Neural progenitor cell (in vitro differentiated cells): Measurements from ENCODE around the gene SPART. TPM values are rescaled to one million over a fixed set of nuclear protein-coding genes. Genes with fewer than 3 reads are reported as not detected.

Experiments
- DNase-seq: peaks from one replicate; pipeline ENCODE4 v3.0.0-alpha.2; 2016; ENCODE audit warnings: low spot score
- H2AFZ ChIP-seq: fragments of 200-600 bp; sonication (generic); replicated peaks from 2 replicates; pipeline ENCODE4 v1.6.1; 2016; ENCODE audit warnings: antibody characterized with exemption
- H3F3A ChIP-seq: fragments of 200-600 bp; sonication (generic); 2 replicates; pipeline ENCODE4 v1.6.1; 2016; ENCODE audit warnings: antibody characterized with exemption, low read depth
- H3K27ac ChIP-seq: fragments of 200-600 bp; sonication (generic); 2 replicates; pipeline ENCODE4 v1.5.1; 2016; ENCODE audit warnings: mild to moderate bottlenecking
- H3K27me3 ChIP-seq: fragments of 200-600 bp; sonication (generic); 2 replicates; pipeline ENCODE4 v1.6.1; 2016; ENCODE audit warnings: mild to moderate bottlenecking, moderate library complexity
- H3K36me3 ChIP-seq: fragments of 200-600 bp; sonication (generic); 2 replicates; pipeline ENCODE4 v1.5.1; 2016
- H3K4me1 ChIP-seq: fragments of 200-600 bp; sonication (generic); 2 replicates; pipeline ENCODE4 v1.6.1; 2016; ENCODE audit warnings: mixed run types
- H3K4me2 ChIP-seq: fragments of 200-600 bp; sonication (generic); 2 replicates; pipeline ENCODE4 v1.6.1; 2016
- H3K4me3 ChIP-seq: fragments of 200-600 bp; sonication (generic); 2 replicates; pipeline ENCODE4 v1.5.1; 2016
- H3K79me2 ChIP-seq: fragments of 200-600 bp; sonication (generic); 2 replicates; pipeline ENCODE4 v1.6.1; 2016; ENCODE audit warnings: low read depth
- H3K9ac ChIP-seq: fragments of 200-600 bp; sonication (generic); 2 replicates; pipeline ENCODE4 v1.6.1; 2016
- H3K9me3 ChIP-seq: fragments of 200-600 bp; sonication (generic); 2 replicates; pipeline ENCODE4 v1.5.1; 2016; ENCODE audit warnings: low read depth
- H4K20me1 ChIP-seq: fragments of 200-600 bp; sonication (generic); 2 replicates; pipeline ENCODE4 v1.6.1; 2016; ENCODE audit warnings: low read depth
- H3K27ac Mint-ChIP-seq: 3 replicates; pipeline ENCODE4 v1.8.0; 2021; ENCODE audit warnings: mixed read lengths
- H3K27me3 Mint-ChIP-seq: 2 replicates; pipeline ENCODE4 v1.8.0; 2022; ENCODE audit warnings: low read depth, mild to moderate bottlenecking, inconsistent platforms, moderate library complexity, mixed read lengths; ENCODE audit not compliant: insufficient read depth
- H3K36me3 Mint-ChIP-seq: 3 replicates; pipeline ENCODE4 v1.8.0; 2021; ENCODE audit warnings: mixed read lengths
- H3K4me1 Mint-ChIP-seq: 3 replicates; pipeline ENCODE4 v1.8.0; 2021; ENCODE audit warnings: mixed read lengths
- H3K4me3 Mint-ChIP-seq: 3 replicates; pipeline ENCODE4 v1.8.0; 2021; ENCODE audit warnings: mild to moderate bottlenecking, moderate library complexity, mixed read lengths
- H3K9me3 Mint-ChIP-seq: 3 replicates; pipeline ENCODE4 v1.8.0; 2020; ENCODE audit warnings: mixed read lengths
- CTCF ChIP-seq: fragments of 200-600 bp; sonication (generic); IDR thresholded peaks from 2 replicates; pipeline ENCODE4 v1.5.1; 2017; ENCODE audit warnings: antibody characterized with exemption, mild to moderate bottlenecking
- EZH2 ChIP-seq: fragments of 200-600 bp; sonication (generic); IDR thresholded peaks from 2 replicates; pipeline ENCODE4 v1.6.1; 2017; ENCODE audit warnings: antibody characterized with exemption, mild to moderate bottlenecking, moderate library complexity
- EZH2phosphoT487 ChIP-seq: fragments of 200-600 bp; sonication (generic); IDR thresholded peaks from 2 replicates; pipeline ENCODE4 v1.6.1; 2017; ENCODE audit warnings: antibody characterized with exemption
- total RNA-seq: library from RNA; depleted of rRNA; stranded (reverse); fragments of >200 nt; gene quantifications from 2 replicates; pipeline ENCODE4 v1.2.3, GENCODE V29; 2015; ENCODE audit warnings: low replicate concordance

SPART gene
- total RNA-seq, 1 donor from 2014 or later, result 70.9 TPM

- no peak overlapping the region for H3K4me3 Mint-ChIP-seq
- H3K9me3 Mint-ChIP-seq, result no peaks in the 10 kb centered on the region
- H4K20me1 ChIP-seq, result no peaks in the 10 kb centered on the region
- DNase-seq, result no peak
- no peak overlapping the region for H2AFZ ChIP-seq
- peaks cover 2% of the 10 kb centered on the region for H3K4me1 Mint-ChIP-seq
- TF ChIP-seq EZH2 (no peak), EZH2phosphoT487 (no peak)
- H3K9ac ChIP-seq, result no peak overlapping the region
- no peaks in the 10 kb centered on the region for H3K79me2 ChIP-seq
- no peaks in the 10 kb centered on the region for H3K36me3 ChIP-seq
- H3F3A ChIP-seq, result no peaks in the 10 kb centered on the region
- no peaks in the 10 kb centered on the region for H3K9me3 ChIP-seq
- no peaks in the 10 kb centered on the region for H3K27me3 Mint-ChIP-seq
- no peak overlapping the region for H3K27ac Mint-ChIP-seq
- no peaks in the 10 kb centered on the region for H3K36me3 Mint-ChIP-seq
- no peak overlapping the region for H3K4me3 ChIP-seq
- no peaks in the 10 kb centered on the region for H3K27me3 ChIP-seq
- no peak overlapping the region for H3K27ac ChIP-seq
- H3K4me2 ChIP-seq, result no peak overlapping the region
- H3K4me1 ChIP-seq, result no peaks in the 10 kb centered on the region
Measured at GRCh38 chr13:36355632-36356031, 9.4 kb upstream of the SPART start.

DNA sequence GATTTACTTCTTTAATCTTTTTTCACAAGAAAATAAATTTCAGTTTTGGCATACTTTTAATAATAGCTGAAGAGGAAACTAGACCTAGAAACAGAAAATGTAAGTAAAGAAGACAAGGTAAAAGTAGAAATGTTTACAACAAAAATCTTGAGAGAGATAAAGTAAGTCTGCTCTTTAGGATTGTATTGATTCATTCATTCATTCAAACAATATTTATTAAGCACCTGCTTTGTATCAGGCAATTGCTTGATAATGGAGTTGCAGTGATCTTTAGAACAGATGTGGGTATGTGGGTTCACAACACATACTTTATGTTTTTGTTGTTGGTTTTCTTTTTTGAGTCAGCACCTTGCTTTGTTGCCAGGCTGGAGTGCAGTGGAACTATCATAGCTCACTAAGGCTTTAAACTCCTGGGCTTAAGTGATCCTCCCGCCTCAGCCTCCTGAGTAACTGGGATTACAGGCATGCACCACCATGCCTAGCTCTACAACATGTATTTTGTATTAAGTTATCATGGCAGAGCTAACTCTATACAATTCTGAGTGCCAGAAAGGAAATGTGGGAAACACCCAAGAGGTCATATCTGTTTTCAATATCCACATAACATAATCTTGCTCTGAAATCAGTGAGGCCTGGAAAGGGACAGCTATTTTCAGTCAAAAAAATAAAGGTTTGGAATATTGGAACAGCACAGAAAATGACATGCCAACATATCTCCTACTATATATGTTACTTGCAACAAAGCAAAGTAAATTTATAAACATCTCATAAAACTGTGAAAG is 8.8 kb upstream of the SPART start:
- Histone ChIP-seq H4K20me1 (no peaks in the 10 kb centered on the region), H2AFZ (no peak overlapping the region), H3K4me1 (no peaks in the 10 kb centered on the region), H3K4me3 (no peak overlapping the region), H3K9me3 (no peaks in the 10 kb centered on the region), H3K9ac (no peak overlapping the region), H3K79me2 (no peaks in the 10 kb centered on the region), H3K4me2 (no peak overlapping the region), H3K27ac (no peak overlapping the region), H3K36me3 (no peaks in the 10 kb centered on the region), H3K27me3 (no peaks in the 10 kb centered on the region), H3F3A (no peaks in the 10 kb centered on the region)
- H3K27me3 Mint-ChIP-seq, result no peaks in the 10 kb centered on the region
- H3K4me1 Mint-ChIP-seq, result peaks cover 2% of the 10 kb centered on the region
- no peak for TF ChIP-seq EZH2
- TF ChIP-seq CTCF, result no peak
- no peak for TF ChIP-seq EZH2phosphoT487
- H3K4me3 Mint-ChIP-seq, result no peak overlapping the region
- no peaks in the 10 kb centered on the region for H3K9me3 Mint-ChIP-seq
- no peak overlapping the region for H3K27ac Mint-ChIP-seq
- H3K36me3 Mint-ChIP-seq, result no peaks in the 10 kb centered on the region
- DNase-seq, result no peak

DNA sequence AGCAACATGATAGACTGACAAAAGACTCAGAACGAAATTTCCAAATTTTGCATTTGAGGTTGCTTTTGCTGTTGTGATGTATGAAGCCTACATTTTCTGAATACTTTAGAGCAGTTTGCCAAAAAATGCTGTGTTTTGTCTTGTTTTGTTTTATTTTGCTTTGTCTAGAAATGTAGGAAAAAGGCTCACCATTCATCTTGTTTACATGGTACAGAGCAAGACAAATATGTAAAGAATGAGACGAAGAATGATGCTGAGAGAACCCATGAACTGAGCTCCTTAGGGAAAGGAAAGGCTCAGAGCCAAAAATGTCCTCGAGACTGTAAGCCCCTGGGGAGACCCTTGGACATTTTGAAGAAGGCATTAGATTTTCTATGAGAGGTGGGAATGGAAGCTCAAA is 6.8 kb upstream of the SPART start:
- Mint-ChIP-seq H3K9me3 (no peaks in the 10 kb centered on the region), H3K4me3 (no peak overlapping the region), H3K27ac (no peak overlapping the region), H3K27me3 (no peaks in the 10 kb centered on the region), H3K4me1 (peaks cover 2% of the 10 kb centered on the region), H3K36me3 (no peaks in the 10 kb centered on the region)
- H3K36me3 ChIP-seq, result no peaks in the 10 kb centered on the region
- H2AFZ ChIP-seq, result no peak overlapping the region
- H3K9me3 ChIP-seq, result no peaks in the 10 kb centered on the region
- H3K79me2 ChIP-seq, result no peaks in the 10 kb centered on the region
- no peak overlapping the region for H3K4me2 ChIP-seq
- DNase-seq, result no peak
- H3F3A ChIP-seq, result no peaks in the 10 kb centered on the region
- no peaks in the 10 kb centered on the region for H3K27me3 ChIP-seq
- H3K4me3 ChIP-seq, result no peak overlapping the region
- no peak overlapping the region for H3K27ac ChIP-seq
- no peaks in the 10 kb centered on the region for H4K20me1 ChIP-seq
- no peak for TF ChIP-seq EZH2
- no peak overlapping the region for H3K9ac ChIP-seq
- no peaks in the 10 kb centered on the region for H3K4me1 ChIP-seq

GRCh38 chr13:36352350-36352749 is 6.2 kb upstream of the SPART start:
- H3K4me2 ChIP-seq, result no peak overlapping the region
- H3K4me3 ChIP-seq, result no peak overlapping the region
- H3K9ac ChIP-seq, result no peak overlapping the region
- H3K27ac ChIP-seq, result no peak overlapping the region
- H3K4me1 ChIP-seq, result no peaks in the 10 kb centered on the region
- no peaks in the 10 kb centered on the region for H3K79me2 ChIP-seq
- H3K4me1 Mint-ChIP-seq, result no peaks in the 10 kb centered on the region
- no peak for TF ChIP-seq EZH2phosphoT487
- no peak for TF ChIP-seq CTCF
- no peak for TF ChIP-seq EZH2
- H3K27me3 ChIP-seq, result no peaks in the 10 kb centered on the region
- no peaks in the 10 kb centered on the region for H3K9me3 ChIP-seq
- no peaks in the 10 kb centered on the region for H3K27me3 Mint-ChIP-seq
- H3K4me3 Mint-ChIP-seq, result no peak overlapping the region
- no peak for DNase-seq
- H3K36me3 ChIP-seq, result no peaks in the 10 kb centered on the region
- no peaks in the 10 kb centered on the region for H3K9me3 Mint-ChIP-seq
- no peaks in the 10 kb centered on the region for H4K20me1 ChIP-seq
- H3F3A ChIP-seq, result no peaks in the 10 kb centered on the region
- no peaks in the 10 kb centered on the region for H3K36me3 Mint-ChIP-seq
- no peak overlapping the region for H3K27ac Mint-ChIP-seq
- no peak overlapping the region for H2AFZ ChIP-seq
